Thoracic aorta (tissue), 2 donors: Measurements from ENCODE around the gene RASSF3. TPM values are rescaled to one million over a fixed set of nuclear protein-coding genes. Genes with fewer than 3 reads are reported as not detected.

ENCODE experiments used
- ATAC-seq: fragments of 150-250 bp; one replicate; pipeline ENCODE4 v1.8.0; 2017; ENCODE audit warnings: low read depth; ENCODE audit not compliant: insufficient number of reproducible peaks, low FRiP score
- DNase-seq: peaks from one replicate; pipeline ENCODE4 v3.0.0-alpha.2; 2020; ENCODE audit warnings: low spot score
- H3K27ac ChIP-seq, 2 donors: fragments of 200-600 bp; sonication (generic); 1 replicate in 1 of 2; 2 replicates in 1 of 2; pipeline ENCODE4 v1.5.1; 2016; ENCODE audit warnings: mild to moderate bottlenecking in 2 of 2, moderate library complexity in 2 of 2
- H3K27me3 ChIP-seq: fragments of 200-600 bp; sonication (generic); replicated peaks from 2 replicates; pipeline ENCODE4 v1.6.0; 2016; ENCODE audit warnings: mild to moderate bottlenecking; ENCODE audit not compliant: insufficient read depth
- H3K36me3 ChIP-seq: fragments of 200-600 bp; sonication (generic); one replicate; pipeline ENCODE4 v1.5.1; 2016
- H3K4me1 ChIP-seq, 2 donors: fragments of 200-600 bp; sonication (generic); 1 replicate in 1 of 2; 2 replicates in 1 of 2; pipeline versions ENCODE4 v1.5.1 to v1.6.0; 2016; ENCODE audit warnings: low read depth in 2 of 2, mild to moderate bottlenecking in 1 of 2; ENCODE audit not compliant: control insufficient read depth in 1 of 2
- H3K4me3 ChIP-seq: fragments of 200-600 bp; sonication (generic); 2 replicates; pipeline ENCODE4 v1.5.1; 2016; ENCODE audit warnings: mild to moderate bottlenecking
- H3K9me3 ChIP-seq: fragments of 200-600 bp; sonication (generic); 2 replicates; pipeline ENCODE4 v1.5.1; 2016
- CTCF ChIP-seq: fragments of 200-600 bp; sonication (generic); IDR thresholded peaks from one replicate; pipeline ENCODE4 v1.5.1; 2019; ENCODE audit warnings: antibody characterized with exemption
- total RNA-seq, 2 donors: library from RNA; depleted of rRNA; stranded (reverse); fragments of >200 nt; gene quantifications; one replicate each; pipeline versions ENCODE4 v1.1.0 to v1.2.3, GENCODE V29; 2016

The RASSF3 gene
- total RNA-seq, 2 donors from 2014 or later: 126 to 149 TPM

- Histone ChIP-seq H3K4me1 (peaks cover 52 to 94% of the 10 kb centered on the region in 2 donors), H3K27me3 (no peaks in the 10 kb centered on the region), H3K36me3 (peaks cover under 1% of the 10 kb centered on the region), H3K4me3 (no peak overlapping the region), H3K9me3 (no peaks in the 10 kb centered on the region), H3K27ac (peak overlapping the region; percentile 16 to 80)
- DNase-seq (no peak), ATAC-seq (no peak)
- TF ChIP-seq CTCF: no peak
These were observed 25.2 kb downstream of the RASSF3 start for GRCh38 chr12:64635356-64635998.

- H3K27me3 ChIP-seq: no peaks in the 10 kb centered on the region
- no peak for TF ChIP-seq CTCF
- H3K4me1 ChIP-seq: peaks cover 40 to 88% of the 10 kb centered on the region in 2 donors
These were observed 26.6 kb downstream of the RASSF3 start for GRCh38 chr12:64636856-64637255.

GRCh38 chr12:64639466-64639865, 29.2 kb downstream of the RASSF3 start:
- H3K9me3 ChIP-seq: no peaks in the 10 kb centered on the region
- H3K36me3 ChIP-seq: no peaks in the 10 kb centered on the region
- H3K27ac ChIP-seq: peak overlapping the region; percentile 39 to 83
- H3K27me3 ChIP-seq: no peaks in the 10 kb centered on the region
- no peak overlapping the region for H3K4me3 ChIP-seq
- ATAC-seq (no peak), DNase-seq (no peak)
- H3K4me1 ChIP-seq: peaks cover 32 to 84% of the 10 kb centered on the region in 2 donors
- TF ChIP-seq CTCF: no peak

More at GRCh38 chr12:64636856-64637255, 26.6 kb downstream of the RASSF3 start:
- Histone ChIP-seq H3K27ac (peak overlapping the region; percentile 57 to 83), H3K36me3 (no peaks in the 10 kb centered on the region), H3K9me3 (no peaks in the 10 kb centered on the region), H3K4me3 (no peak overlapping the region)
- no peak for ATAC-seq
- DNase-seq: no peak

- Histone ChIP-seq H3K4me1 (peaks cover 30 to 89% of the 10 kb centered on the region in 2 donors), H3K4me3 (no peak overlapping the region), H3K27ac (peak overlapping the region; percentile 47 to 60), H3K9me3 (no peaks in the 10 kb centered on the region), H3K36me3 (no peaks in the 10 kb centered on the region), H3K27me3 (no peaks in the 10 kb centered on the region)
- ATAC-seq: no peak
- no peak for DNase-seq
- TF ChIP-seq CTCF: no peak
These were observed 36.0 kb downstream of the RASSF3 start for GRCh38 chr12:64646318-64646717.

GRCh38 chr12:64649487-64649886, 39.2 kb downstream of the RASSF3 start:
- Histone ChIP-seq H3K27me3 (no peaks in the 10 kb centered on the region), H3K27ac (peak overlapping the region; percentile 74 to 84), H3K4me1 (peaks cover 25 to 92% of the 10 kb centered on the region in 2 donors), H3K4me3 (peak overlapping the region; percentile 51), H3K36me3 (no peaks in the 10 kb centered on the region), H3K9me3 (no peaks in the 10 kb centered on the region)
- ATAC-seq (no peak), DNase-seq (no peak)
- no peak for TF ChIP-seq CTCF
